H9 (cell line): ENCODE results near the gene LMX1B. TPM values are rescaled to one million over a fixed set of nuclear protein-coding genes. Genes with fewer than 3 reads are reported as not detected.

Source experiments
- DNase-seq: peaks from one replicate; pipeline ENCODE4 v3.0.0-alpha.2; 2017
- H2AFZ ChIP-seq: one replicate; pipeline ENCODE4 v1.6.1; 2013; ENCODE audit warnings: mild to moderate bottlenecking, low read length, control low read depth, moderate library complexity
- H2AK5ac ChIP-seq: 2 replicates; pipeline ENCODE4 v1.6.1; 2013; ENCODE audit warnings: low read length, control low read depth, mixed read lengths; ENCODE audit not compliant: insufficient read length
- H2BK120ac ChIP-seq: one replicate; pipeline ENCODE4 v1.6.1; 2013; ENCODE audit warnings: low read depth, mild to moderate bottlenecking, low read length, control low read depth, inconsistent platforms; ENCODE audit not compliant: poor library complexity, severe bottlenecking
- H2BK12ac ChIP-seq: 2 replicates; pipeline ENCODE4 v1.6.1; 2013; ENCODE audit warnings: low read length, control low read depth, mixed read lengths, low read depth; ENCODE audit not compliant: insufficient read length
- H2BK15ac ChIP-seq: 2 replicates; pipeline ENCODE4 v1.6.1; 2013; ENCODE audit warnings: low read depth, low read length, control low read depth
- H2BK20ac ChIP-seq: one replicate; pipeline ENCODE4 v1.6.1; 2013; ENCODE audit warnings: low read depth, mild to moderate bottlenecking, low read length, control low read depth, inconsistent platforms; ENCODE audit not compliant: poor library complexity, severe bottlenecking
- H2BK5ac ChIP-seq: 2 replicates; pipeline ENCODE4 v1.6.1; 2013; ENCODE audit warnings: low read length, control low read depth, mixed read lengths; ENCODE audit not compliant: insufficient read length
- H3K14ac ChIP-seq: 2 replicates; pipeline ENCODE4 v1.6.1; 2013; ENCODE audit warnings: low read length, control low read depth; ENCODE audit not compliant: insufficient read depth
- H3K18ac ChIP-seq: 2 replicates; pipeline ENCODE4 v1.6.1; 2013; ENCODE audit warnings: low read depth, mild to moderate bottlenecking, mixed read lengths, low read length, control low read depth; ENCODE audit not compliant: insufficient read length
- H3K23ac ChIP-seq: 2 replicates; pipeline ENCODE4 v1.6.1; 2013; ENCODE audit warnings: low read length, control low read depth, mixed read lengths, low read depth; ENCODE audit not compliant: insufficient read length
- H3K23me2 ChIP-seq: 2 replicates; pipeline ENCODE4 v1.6.1; 2013; ENCODE audit warnings: low read depth, mild to moderate bottlenecking, mixed read lengths, low read length, control low read depth; ENCODE audit not compliant: insufficient read length, poor library complexity, severe bottlenecking
- H3K27ac ChIP-seq: 2 replicates; pipeline ENCODE4 v1.5.1; 2013; ENCODE audit warnings: low read length, control low read depth, mixed read lengths, low read depth; ENCODE audit not compliant: insufficient read length
- H3K27me3 ChIP-seq: 2 replicates; pipeline ENCODE4 v1.6.1; 2013; ENCODE audit warnings: low read length, control low read depth, inconsistent platforms; ENCODE audit not compliant: insufficient read depth
- H3K4ac ChIP-seq: 2 replicates; pipeline ENCODE4 v1.6.1; 2013; ENCODE audit warnings: low read depth, mild to moderate bottlenecking, control low read depth, inconsistent platforms, low read length, moderate library complexity
- H3K4me1 ChIP-seq: 2 replicates; pipeline ENCODE4 v1.6.1; 2013; ENCODE audit warnings: low read length, control low read depth, inconsistent platforms; ENCODE audit not compliant: insufficient read depth
- H3K4me2 ChIP-seq: 2 replicates; pipeline ENCODE4 v1.6.1; 2013; ENCODE audit warnings: low read length, control low read depth, mixed read lengths; ENCODE audit not compliant: insufficient read length, insufficient read depth
- H3K56ac ChIP-seq: 2 replicates; pipeline ENCODE4 v1.6.1; 2013; ENCODE audit warnings: low read depth, mild to moderate bottlenecking, mixed read lengths, low read length, control low read depth; ENCODE audit not compliant: insufficient read length
- H3K79me1 ChIP-seq: 2 replicates; pipeline ENCODE4 v1.6.1; 2013; ENCODE audit warnings: low read depth, mild to moderate bottlenecking, moderate library complexity, low read length, control low read depth, inconsistent platforms; ENCODE audit not compliant: insufficient read depth, poor library complexity, severe bottlenecking
- H3K79me2 ChIP-seq: 2 replicates; pipeline ENCODE4 v1.6.1; 2013; ENCODE audit warnings: low read length, control low read depth, inconsistent platforms; ENCODE audit not compliant: insufficient read depth
- H3K9ac ChIP-seq: 2 replicates; pipeline ENCODE4 v1.6.1; 2013; ENCODE audit warnings: low read length, control low read depth, mixed read lengths; ENCODE audit not compliant: insufficient read length; ENCODE audit errors: extremely low read depth
- H3K9me3 ChIP-seq: one replicate; pipeline ENCODE4 v1.6.1; 2013; ENCODE audit warnings: low read depth, low read length, inconsistent platforms; ENCODE audit not compliant: control insufficient read depth
- H3T11ph ChIP-seq: one replicate; pipeline ENCODE4 v1.6.1; 2013; ENCODE audit warnings: mild to moderate bottlenecking, low read length, control low read depth, inconsistent platforms
- H4K20me1 ChIP-seq: one replicate; pipeline ENCODE4 v1.6.1; 2013; ENCODE audit not compliant: control insufficient read depth, insufficient read length, insufficient read depth
- H4K5ac ChIP-seq: 2 replicates; pipeline ENCODE4 v1.6.1; 2013; ENCODE audit warnings: low read depth, mild to moderate bottlenecking, mixed read lengths, low read length, control low read depth; ENCODE audit not compliant: insufficient read length
- H4K8ac ChIP-seq: replicated peaks from 2 replicates; pipeline ENCODE4 v1.6.1; 2013; ENCODE audit warnings: low read length, control low read depth, mixed read lengths, low read depth; ENCODE audit not compliant: insufficient read length
- H4K91ac ChIP-seq: 2 replicates; pipeline ENCODE4 v1.6.1; 2013; ENCODE audit warnings: low read depth, mild to moderate bottlenecking, moderate library complexity, mixed read lengths, low read length, control low read depth; ENCODE audit not compliant: insufficient read length
- H3K27ac Mint-ChIP-seq, 3 experiments: 2 replicates in 2 of 3; 3 replicates in 1 of 3; pipeline ENCODE4 v1.8.0; 2020 to 2021; ENCODE audit warnings: mixed read lengths in 3 of 3, mild to moderate bottlenecking in 1 of 3, moderate library complexity in 1 of 3
- H3K27me3 Mint-ChIP-seq: 2 replicates; pipeline ENCODE4 v1.8.0; 2021; ENCODE audit warnings: low read depth, mild to moderate bottlenecking, moderate library complexity, mixed read lengths
- H3K36me3 Mint-ChIP-seq, 3 experiments: 2 replicates in 2 of 3; 3 replicates in 1 of 3; pipeline ENCODE4 v1.8.0; 2020 to 2021; ENCODE audit warnings: low read depth in 3 of 3, mixed read lengths in 3 of 3; ENCODE audit not compliant: insufficient read depth in 1 of 3
- H3K4me1 Mint-ChIP-seq, 2 experiments: 2 replicates each; pipeline ENCODE4 v1.8.0; 2020; ENCODE audit warnings: mixed read lengths in 2 of 2
- H3K4me3 Mint-ChIP-seq, 2 experiments: 2 replicates in 1 of 2; 3 replicates in 1 of 2; pipeline ENCODE4 v1.8.0; 2020 to 2021; ENCODE audit warnings: mild to moderate bottlenecking in 2 of 2, mixed read lengths in 2 of 2, moderate library complexity in 1 of 2
- H3K9me3 Mint-ChIP-seq, 2 experiments: 2 replicates in 1 of 2; 3 replicates in 1 of 2; pipeline ENCODE4 v1.8.0; 2020; ENCODE audit warnings: mild to moderate bottlenecking in 2 of 2, mixed read lengths in 2 of 2, moderate library complexity in 1 of 2
- CTCF ChIP-seq: fragments of 200-600 bp; sonication (generic); conservative IDR thresholded peaks from 3 replicates; pipeline ENCODE4 v1.8.0; 2021; ENCODE audit warnings: antibody characterized with exemption, mild to moderate bottlenecking
- WGBS: extraction: QIAGEN DNeasy Blood & Tissue Kit; methylation state at CpG from one replicate; pipeline ENCODE4 v1.1.7; 2013; ENCODE audit warnings: missing lambda C conversion rate, low lambda C conversion rate, mixed read lengths; ENCODE audit not compliant: insufficient read length; ENCODE audit errors: extremely low coverage; 5-methylcytosine and 5-hydroxymethylcytosine counted together
- total RNA-seq: library from RNA; stranded (reverse); gene quantifications from 2 replicates; pipeline ENCODE4 v1.2.1, GENCODE V29; 2021

The LMX1B gene
- total RNA-seq, 1 experiment from 2014 or later, result 0.85 TPM

- Histone ChIP-seq H2BK5ac (no peak overlapping the region), H3K18ac (no peak overlapping the region), H3K56ac (no peak overlapping the region), H3K27me3 (no peaks in the 10 kb centered on the region; the same call in 1 of the 2 replicates), H2AK5ac (no peak overlapping the region), H3K9me3 (no peaks in the 10 kb centered on the region), H3K79me1 (no peaks in the 10 kb centered on the region), H3K23me2 (peaks cover 14% of the 10 kb centered on the region), H3K23ac (no peak overlapping the region), H3K9ac (no peak overlapping the region), H4K91ac (no peak overlapping the region), H3K4ac (no peak overlapping the region), H3K4me1 (peaks cover 2% of the 10 kb centered on the region; the same call in 1 of the 2 replicates), H2BK20ac (no peak overlapping the region), H2BK15ac (no peak overlapping the region), H2BK120ac (no peak overlapping the region), H3K4me2 (no peak overlapping the region), H3K14ac (no peak overlapping the region), H2AFZ (no peak overlapping the region), H2BK12ac (no peak overlapping the region), H4K20me1 (no peaks in the 10 kb centered on the region), H4K5ac (no peak overlapping the region), H3T11ph (no peak overlapping the region), H3K79me2 (no peaks in the 10 kb centered on the region), H4K8ac (no peak overlapping the region), H3K27ac (no peak overlapping the region)
- DNase-seq, result no peak
- no CpG with 5 or more reads among the region's 19 CpGs for WGBS
- no peak for TF ChIP-seq CTCF
- Mint-ChIP-seq H3K27ac (no peak overlapping the region), H3K4me1 (peaks cover 22 to 33% of the 10 kb centered on the region in 2 experiments), H3K9me3 (peaks cover 0 to 2% of the 10 kb centered on the region in 2 experiments; a peak in 2 of 5 replicates), H3K27me3 (peaks cover 56% of the 10 kb centered on the region), H3K4me3 (peak overlapping the region in 1 of 2 experiments; percentile 56; a peak in 2 of 5 replicates), H3K36me3 (no peaks in the 10 kb centered on the region; a peak in 1 of 7 replicates)
Measured at GRCh38 chr9:126720661-126721563, 107.2 kb downstream of the LMX1B start.
